IPS DF 4.7 (cell line): ENCODE data around the gene TPST2.

Source experiments
- DNase-seq: peaks from one replicate; pipeline ENCODE4 v3.0.0-alpha.2; 2013; ENCODE audit warnings: low spot score; ENCODE audit errors: extremely low read depth

TPST2 gene

DNA sequence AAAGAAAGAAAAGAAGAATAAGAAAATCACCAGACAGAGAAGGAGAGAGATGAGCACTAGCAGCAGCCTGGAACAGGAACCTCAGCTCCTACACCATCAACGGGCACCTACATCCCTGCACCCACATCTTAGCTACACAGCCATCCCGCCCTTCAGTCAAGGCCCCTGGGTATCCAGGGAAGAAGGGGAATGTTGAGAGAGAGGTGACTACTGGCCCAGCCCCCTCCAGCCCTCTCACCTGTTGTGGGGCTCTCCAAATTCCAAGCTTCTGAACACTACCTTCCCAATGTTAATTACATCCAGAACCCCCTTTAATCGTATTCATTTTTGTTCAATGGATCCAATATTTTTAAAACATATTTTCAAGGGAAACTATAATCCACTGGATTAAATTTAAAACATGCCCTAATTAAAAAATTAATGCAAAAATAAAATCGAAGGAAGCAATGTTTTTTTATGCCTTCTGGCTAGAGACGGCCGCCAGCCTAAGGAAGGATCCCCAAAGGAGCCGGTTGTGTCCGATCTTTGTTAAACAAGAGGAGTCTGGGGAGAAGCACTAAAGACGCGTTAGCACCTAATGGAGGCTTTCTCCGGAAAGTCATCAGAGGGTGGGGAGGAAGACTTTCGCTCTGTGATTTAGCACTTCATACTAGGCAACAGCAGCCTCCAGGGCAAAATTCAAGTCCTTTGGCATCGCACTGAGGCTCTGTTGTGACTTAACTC is 9.5 kb downstream of the TPST2 start:
- no peak for DNase-seq

DNA sequence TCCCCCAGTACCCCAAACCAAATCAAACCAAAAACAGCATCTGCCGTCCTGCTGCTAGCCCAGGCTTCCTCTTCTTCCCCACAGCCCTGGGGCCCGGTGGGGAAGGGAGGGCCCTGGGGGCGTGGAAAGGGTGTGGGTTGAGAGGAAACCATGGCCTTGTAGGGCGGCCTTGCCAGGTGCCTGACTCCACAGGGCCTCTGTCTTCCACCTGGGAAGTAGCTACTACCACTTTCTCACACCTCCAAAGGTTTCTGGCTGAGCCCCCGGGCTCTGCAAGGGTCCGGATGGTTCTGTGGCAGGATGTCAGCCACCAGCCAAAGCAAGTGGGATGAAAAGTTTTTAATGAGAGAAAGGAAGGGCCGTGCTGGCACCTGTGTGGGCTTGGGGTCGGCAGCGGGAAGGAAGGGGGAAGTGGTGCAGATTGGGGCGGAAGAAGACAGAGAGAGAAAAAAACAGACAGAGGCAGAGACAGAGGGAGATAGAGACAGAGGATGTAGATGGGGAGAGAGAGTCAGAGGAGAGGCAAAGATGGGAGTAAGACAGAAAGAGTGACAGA is 10.5 kb downstream of the TPST2 start:
- no peak for DNase-seq

DNA sequence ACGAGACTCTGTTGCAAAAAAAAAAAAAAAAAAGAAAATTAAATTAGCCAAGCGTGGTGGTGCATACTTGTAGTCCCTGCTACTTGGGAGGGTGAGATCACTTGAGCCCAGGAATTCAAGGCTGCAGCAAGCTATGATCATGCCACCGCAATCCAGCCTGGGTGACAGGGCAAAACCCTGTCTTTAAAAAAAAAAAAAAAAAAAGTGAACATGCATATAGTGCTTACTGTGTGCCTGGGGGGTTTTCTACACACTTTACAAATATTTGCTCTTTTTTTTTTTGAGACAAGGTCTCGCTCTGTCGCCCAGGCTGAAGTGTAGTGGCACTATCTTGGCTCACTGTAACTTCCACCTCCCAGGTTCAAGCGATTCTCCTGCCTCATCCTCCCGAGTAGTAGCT is 12.9 kb downstream of the TPST2 start:
- no peak for DNase-seq

DNA sequence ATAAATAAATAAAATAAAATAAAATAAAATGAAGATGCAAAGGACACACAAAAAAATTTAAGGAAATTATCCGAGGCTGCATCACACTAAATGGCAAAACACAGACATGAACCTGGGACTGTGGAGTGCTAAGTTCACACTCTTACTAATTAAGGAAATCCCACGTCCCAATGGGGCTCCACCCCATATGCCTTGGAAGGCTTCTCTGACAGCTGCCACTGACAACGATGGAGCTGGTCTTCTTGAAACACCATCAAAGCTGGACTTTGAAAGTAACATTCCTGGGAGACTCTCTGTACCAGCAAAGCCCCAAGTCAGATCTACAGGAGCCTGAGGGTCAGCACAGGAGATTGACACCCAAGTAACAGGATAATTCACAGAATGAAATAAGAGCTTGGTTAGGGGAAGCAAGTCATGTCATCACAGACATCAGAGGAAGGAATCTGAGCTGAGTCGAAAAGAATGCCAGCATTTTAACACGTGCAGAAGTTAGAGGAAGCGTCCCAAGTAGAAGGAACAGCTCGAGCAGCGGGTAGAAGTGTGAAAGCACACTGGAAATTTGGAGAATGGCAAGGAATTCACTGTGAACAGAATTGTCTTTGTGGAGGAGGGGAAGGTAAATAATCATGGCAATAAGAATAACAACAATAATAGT is 13.8 kb downstream of the TPST2 start:
- no peak for DNase-seq

DNA sequence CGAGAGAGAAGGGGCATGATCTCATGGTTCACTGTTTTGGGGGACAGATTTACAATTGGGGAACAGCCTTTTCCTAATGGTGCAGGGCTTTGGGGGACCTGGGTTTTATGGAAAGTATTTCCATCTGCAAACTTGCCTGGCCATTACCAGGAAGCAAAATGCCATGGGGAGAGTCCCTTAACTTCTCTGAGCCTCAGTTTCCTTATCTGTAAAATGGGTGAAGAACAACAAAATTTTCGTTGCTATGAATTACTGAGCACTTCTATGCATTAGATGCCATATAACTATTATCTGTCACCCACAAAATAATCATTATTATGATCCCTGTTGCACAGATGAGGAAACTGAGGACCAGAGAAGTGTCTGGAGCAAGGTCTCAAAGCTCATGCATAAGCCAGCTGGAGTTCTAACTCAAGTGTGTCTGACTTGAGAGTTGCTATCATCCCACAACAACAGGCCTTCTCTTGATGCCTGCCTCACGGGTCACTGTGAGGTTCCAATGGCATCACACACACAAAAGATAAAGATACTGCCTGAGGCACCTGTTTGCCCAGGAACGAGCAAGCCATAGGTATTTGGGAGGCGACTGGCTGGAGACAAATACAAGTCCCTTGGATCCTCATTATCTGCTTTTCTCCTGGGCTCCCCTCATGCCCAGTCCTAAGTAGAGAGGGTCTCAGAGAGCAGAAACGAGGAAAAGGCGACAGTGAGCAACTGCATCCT is 15.8 kb downstream of the TPST2 start:
- DNase-seq: no peak

DNA sequence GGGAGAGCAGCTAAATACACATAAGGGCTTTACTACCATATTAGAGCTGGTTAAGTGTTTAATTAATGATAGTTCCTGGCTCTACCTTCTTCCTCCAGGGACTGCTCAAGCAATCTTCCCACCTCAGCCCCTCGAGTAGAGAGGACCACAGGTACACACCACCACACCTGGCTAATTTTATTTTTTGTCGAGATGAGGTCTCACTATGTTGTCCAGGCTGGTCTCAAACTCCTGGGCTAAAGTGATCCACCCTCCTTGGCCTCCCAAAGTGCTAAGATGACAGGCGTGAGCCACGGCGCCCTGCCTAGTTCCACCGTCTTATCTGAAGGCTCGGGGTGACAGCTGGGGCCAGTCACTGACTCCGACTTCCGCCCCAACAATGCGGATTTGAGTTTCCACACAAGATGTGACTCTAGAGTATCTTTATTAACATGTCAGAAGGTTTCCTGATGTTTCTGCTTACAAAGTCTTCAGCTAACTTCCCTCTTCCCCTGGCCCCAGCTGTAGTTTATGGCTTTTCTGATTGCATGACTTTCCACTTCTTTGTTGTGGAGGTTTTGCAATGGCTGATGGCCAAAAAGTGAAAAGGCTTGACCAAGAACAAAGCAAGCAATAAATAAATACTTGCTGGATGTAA is 16.8 kb downstream of the TPST2 start:
- no peak for DNase-seq

DNA sequence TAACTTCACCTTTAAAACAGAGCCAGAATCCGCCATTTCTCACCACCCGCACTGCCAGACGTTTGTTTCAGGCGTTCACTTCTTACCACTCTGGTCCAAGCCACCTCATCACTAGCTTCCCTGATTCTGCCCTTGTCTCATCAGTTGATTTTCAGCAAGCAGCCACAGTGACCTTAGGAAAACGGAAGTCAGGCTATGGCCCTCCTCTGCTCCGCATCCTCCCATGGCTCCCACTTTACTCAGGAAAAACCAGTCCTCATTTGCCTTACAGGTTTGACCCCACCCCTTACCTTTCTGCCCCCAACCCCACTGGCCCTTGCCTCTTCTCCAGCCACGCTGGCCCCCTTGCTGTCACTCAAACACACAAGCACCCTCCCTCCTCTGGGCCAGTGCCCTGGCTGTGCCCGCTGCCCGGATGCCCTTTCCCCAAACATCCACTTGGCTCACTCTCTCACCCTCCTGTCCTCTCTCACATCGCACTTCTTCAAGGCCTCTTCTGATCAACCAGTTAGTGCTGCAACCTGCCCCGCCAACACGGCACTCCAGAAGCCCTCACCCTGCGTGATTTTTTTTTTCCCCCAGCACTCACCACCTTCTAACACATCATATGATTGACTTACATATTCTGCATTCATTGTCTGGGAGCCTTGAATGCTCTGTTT is 18.9 kb downstream of the TPST2 start:
- DNase-seq: no peak

DNA sequence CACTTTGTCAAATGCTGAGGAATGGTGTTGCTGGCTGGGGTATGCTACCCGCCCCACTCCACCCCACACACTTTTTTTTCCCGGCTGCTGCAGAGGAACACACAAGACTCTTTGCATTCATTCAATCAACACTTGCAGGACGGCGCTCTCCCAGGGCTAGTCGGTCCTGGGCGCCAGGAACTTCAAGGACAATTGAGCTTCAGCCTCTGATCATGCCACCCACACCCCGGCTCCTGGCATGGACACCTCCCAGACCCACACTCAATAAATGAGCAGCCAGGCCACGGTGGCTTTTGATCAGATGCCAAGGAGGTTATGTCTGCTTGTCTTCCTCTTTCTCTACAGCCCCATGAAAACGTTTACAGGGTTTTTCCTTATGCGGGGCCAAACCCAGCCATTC is 19.8 kb downstream of the TPST2 start:
- no peak for DNase-seq

DNA sequence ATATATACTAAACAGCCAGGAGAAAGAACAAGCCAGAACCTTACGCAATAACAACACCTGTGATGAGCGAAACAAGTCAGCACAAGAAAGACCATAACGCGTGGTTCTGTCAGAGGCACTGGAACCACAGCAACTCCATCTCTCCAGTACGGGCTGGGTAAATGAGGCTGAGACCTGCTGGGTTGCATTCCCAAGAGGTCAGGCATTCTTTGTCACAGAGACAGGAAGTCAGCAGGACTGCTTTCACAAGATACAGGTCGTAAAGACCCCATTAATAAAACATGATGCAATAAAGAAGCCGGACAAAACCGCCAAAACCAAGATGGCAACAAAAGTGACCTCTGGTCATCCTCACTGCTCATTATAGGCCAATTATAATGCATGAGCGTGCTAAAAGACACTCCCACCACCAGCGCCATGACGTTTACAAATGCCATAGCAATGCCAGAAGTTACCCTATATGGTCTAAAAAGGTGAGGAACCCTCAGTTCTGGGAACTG is 21.7 kb downstream of the TPST2 start:
- DNase-seq: no peak

DNA sequence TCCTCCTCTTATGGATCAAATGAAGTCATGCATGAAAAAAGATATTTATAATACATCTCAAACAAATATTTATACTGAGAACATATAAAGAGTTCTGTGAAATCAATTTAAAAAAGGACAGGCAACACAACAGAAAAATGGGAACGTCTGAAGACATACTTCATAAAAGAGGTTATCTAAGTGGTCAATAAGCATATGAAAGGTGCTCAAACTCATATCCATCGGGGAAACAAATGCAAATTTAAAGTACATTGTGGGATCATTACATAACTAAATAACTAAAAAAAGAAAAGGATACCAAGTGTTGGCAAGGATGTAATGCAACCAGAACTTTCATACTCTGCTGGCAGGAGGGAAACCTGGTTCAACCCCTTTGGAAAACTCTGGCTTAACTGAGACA is 22.3 kb downstream of the TPST2 start:
- DNase-seq: no peak

DNA sequence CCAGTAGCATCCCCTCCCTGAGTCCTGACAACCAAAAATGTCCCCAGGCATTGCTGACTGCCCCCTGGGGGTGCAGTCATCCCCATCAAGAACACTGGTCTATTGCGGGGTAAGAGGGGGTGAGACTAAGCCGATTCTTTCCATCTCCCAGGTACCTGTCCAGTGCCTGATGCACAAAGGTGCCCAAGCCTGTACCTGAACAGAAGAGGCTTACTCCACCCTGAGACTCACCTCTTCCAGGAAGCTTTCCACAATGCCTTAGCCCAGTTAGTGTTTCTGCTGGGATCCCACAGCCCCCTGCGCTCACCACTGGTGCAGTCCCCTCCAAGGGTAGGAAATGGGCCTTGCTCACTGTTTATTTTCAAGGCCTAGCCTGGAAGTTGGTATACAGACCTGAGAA is 22.9 kb downstream of the TPST2 start:
- no peak for DNase-seq

DNA sequence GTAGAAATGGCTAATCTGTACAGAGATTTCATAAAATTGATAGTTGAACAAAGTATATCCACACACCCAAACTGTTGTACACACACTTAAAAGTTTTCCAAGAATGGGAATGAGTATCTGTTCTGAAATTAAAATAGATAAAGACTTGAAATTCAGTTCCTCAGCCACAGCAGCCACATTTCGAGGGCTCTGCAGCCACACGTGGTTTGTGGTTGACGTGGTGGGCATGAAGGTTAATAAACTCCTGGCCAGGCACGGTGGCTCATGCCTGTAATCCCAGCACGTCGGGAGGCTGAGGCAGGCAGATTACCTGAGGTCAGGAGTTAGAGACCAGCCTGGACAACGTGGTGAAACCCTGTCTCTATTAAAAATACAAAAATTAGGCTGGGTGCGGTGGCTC is 24.0 kb downstream of the TPST2 start:
- no peak for DNase-seq

DNA sequence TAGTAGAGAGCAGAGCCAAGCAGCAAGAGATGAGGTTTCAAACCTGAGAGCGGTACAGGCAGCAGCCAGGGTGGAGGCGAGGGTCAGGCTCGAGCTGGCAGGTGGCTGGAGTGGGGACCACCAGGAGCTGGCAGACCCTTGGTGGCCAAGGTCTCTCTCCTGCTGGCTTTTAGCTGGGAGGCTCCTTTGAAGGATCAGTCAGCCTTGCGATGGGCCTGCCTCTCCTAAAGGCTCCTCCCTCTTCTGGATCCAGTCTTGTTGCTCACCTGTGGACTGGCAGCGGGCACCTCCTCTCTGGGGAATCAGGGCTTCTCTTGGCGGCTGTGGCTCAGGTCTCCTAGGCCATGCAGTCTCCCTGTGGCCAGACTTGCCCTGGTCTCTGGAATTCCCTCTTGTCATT is 24.8 kb downstream of the TPST2 start:
- DNase-seq: no peak

DNA sequence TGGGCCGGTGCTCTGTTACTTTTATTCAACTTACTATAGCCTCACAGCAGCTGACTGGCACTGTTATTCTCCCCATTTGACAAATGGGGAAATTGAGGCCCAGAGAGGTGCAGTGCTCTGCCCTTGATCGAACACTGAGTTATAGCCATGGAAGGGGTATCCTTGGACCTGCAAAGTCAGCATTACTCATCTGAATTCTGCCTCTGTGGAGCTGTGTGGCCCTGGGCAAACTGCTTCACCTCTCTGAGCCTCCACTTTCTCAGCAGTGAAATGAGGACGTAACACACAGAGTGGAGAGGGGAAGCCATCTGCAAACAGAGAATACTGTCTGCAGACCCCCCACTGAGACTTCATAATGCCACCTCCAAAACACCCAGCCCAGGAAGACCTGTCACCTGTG is 25.3 kb downstream of the TPST2 start:
- DNase-seq: no peak

DNA sequence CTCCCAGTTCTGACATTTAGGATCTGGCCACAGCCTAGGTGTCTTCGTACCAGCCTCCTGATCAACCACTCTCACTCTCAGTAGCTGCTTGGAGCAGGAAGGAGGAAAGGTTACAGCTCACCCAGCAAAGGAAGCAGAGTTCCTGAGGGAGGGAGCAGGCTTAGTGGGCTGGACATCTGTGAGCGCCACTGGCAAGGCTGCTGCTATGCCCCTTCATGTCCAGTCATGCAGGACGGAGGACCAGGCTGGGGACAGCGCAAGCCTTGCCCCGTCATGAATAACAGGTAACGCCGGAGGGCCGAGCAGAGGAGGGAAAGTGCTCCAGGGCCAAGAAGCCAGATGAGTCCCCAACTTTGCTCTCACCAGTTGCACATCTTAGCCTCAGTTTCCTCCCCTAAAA is 25.8 kb downstream of the TPST2 start:
- no peak for DNase-seq

DNA sequence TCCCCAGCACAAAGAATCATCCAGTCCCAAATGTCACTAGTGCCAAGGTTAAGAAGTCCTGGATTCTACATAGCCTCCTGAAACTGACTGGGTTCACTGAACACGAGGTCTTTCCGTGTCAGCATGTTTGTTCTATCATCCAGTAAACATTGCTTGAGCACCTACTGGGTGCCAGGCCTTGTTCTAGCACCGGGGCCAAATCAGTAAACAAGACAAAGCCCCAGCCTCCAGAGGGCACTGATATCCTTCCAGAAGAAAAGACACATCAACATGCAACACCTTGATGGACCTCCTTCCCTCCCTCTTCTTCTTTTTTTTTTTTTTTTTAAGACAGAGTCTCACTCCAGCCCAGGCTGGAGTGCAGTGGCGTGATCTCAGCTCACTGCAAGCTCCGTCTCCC is 26.9 kb downstream of the TPST2 start:
- no peak for DNase-seq

DNA sequence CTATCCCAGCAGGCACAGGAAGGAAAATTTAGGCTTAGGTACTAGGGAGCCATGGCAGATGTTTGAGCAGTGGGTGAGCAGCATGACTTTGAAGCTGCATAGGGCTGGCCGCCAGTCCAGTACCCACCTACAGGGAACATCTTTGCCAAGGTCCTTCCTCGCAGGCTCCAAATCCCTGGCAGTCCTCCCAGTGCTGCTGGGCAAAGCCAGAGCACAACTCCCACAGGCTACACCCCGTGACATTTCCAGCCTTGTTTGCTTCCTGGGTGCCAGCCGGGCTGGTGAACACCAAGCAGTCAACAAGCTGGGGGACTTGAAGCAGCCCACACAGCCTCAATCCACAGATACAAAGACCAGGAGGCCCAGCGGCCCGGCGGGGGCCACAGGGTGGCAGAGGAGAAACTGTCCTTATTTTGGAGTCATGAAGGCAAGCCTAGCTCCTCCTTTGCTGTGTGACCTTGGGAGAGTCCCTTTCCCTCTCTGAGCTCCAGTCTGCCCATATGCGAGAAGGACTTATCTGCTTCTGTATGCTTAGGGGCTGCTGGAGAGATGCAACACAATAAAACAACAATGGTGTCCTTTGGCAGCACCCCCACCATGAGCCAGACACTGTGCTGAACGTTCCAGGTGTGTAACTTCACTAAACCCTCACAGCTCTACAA is 28.0 kb downstream of the TPST2 start:
- DNase-seq: no peak

DNA sequence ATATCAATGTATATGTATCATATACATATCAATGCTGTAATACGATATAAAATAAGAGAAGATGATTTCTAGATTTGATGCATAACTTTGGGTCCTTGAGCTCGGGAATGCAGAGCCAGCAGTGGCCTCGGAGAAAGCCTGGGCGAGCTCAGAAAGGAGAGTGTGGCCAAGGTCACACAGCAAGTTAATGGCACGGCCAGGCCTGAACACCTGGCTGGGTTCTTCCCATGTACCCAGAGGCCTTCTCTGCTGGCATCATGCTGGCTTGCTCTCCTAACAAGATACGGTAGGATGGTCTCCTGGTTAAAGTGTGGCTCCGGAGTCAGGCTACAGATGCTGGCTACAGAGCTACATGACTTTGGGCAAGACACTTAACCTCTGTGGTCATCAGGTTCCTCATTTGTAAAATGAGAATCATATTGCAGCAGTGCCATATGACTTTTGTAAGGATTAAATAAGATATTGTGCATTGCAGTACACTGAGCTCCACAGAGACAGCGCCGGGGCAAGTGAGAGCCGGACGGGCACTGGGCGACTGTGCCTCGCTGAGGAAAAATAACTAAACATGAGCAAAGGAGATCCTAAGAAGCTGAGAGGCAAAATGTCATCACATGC is 29.9 kb downstream of the TPST2 start:
- DNase-seq: no peak

DNA sequence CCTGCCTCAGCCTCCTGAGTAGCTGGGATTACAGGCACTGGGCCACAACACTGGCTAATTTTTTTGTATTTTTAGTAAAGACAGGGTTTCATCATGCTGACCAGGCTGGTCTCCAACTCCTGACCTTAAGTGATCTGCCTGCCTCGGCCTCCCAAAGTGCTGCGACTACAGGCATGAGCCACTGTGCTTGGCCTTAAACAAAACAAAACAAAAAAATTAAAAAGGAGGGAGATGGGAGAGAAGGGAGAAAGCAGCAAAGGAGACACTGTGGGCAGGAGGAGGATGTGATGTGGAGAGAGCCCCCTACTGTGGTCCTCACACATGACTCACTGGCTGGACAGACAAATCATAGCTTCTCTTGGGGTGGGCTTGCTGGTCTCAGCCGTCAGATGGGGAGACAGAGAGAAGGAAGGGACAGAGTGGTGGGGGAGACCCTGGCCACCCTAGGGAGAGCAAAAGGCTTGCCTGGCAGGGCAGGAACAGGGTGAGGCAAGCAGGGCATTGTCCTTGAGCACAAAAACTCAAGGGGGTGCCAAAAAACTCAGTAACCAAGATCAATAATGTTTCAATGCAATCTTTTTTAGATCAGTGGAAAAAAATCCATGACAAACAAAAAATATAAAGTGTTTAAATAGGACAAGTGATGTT is 31.6 kb downstream of the TPST2 start:
- DNase-seq: no peak

DNA sequence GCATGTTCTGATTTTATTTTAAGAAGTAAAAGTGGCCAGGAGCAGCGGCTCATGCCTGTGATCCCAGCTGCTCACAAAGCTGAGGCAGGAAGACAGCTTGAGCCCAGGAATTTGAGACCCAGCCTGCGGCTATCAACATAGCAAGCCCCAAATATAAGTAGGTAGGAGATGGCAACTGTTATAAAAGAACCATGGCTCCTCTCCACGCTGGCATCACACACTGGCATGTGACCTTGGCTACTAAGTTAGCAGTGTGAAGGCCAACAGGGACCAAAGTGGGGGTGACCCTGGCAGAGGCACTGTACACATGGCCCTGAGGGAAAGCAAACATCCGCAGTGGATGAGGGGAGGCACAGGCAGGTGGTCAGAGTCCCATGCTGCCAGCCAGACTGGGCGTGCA is 33.0 kb downstream of the TPST2 start:
- DNase-seq: no peak
